Ectodermal cell (in vitro differentiated cells): ENCODE results near the gene WDR88. TPM values are rescaled to one million over a fixed set of nuclear protein-coding genes. Genes with fewer than 3 reads are reported as not detected.

Experiments used
- H3K27ac ChIP-seq: 2 replicates; pipeline ENCODE4 v1.7.0; 2013; ENCODE audit warnings: mild to moderate bottlenecking, low read depth, low read length; ENCODE audit not compliant: insufficient read depth, poor library complexity, severe bottlenecking
- H3K27me3 ChIP-seq: 2 replicates; pipeline ENCODE4 v1.7.0; 2013; ENCODE audit warnings: mild to moderate bottlenecking, low read length; ENCODE audit not compliant: insufficient read depth, control insufficient read depth, poor library complexity, severe bottlenecking
- H3K36me3 ChIP-seq: one replicate; pipeline ENCODE4 v1.7.0; 2013; ENCODE audit warnings: low read length; ENCODE audit not compliant: control insufficient read depth, insufficient read depth
- H3K4me1 ChIP-seq: one replicate; pipeline ENCODE4 v1.7.0; 2013; ENCODE audit warnings: low read length; ENCODE audit not compliant: control insufficient read depth, insufficient read depth
- H3K4me3 ChIP-seq: 2 replicates; pipeline ENCODE4 v1.7.0; 2013; ENCODE audit warnings: low read depth, low read length, control low read depth; ENCODE audit not compliant: insufficient read depth
- H3K9me3 ChIP-seq: 2 replicates; pipeline ENCODE4 v1.7.0; 2013; ENCODE audit warnings: mild to moderate bottlenecking, low read length, moderate library complexity; ENCODE audit not compliant: control insufficient read depth
- WGBS, 2 experiments: methylation state at CpG; one replicate each; pipeline ENCODE4 v1.1.7; 2013; ENCODE audit warnings: missing lambda C conversion rate in 2 of 2; 5-methylcytosine and 5-hydroxymethylcytosine counted together
- polyA plus RNA-seq, 4 experiments: library from polyadenylated mRNA; stranded (reverse); fragments of 50-300 nt; gene quantifications; one replicate each; pipeline ENCODE4 v1.2.3, GENCODE V29; 2013

Gene WDR88, protein sequence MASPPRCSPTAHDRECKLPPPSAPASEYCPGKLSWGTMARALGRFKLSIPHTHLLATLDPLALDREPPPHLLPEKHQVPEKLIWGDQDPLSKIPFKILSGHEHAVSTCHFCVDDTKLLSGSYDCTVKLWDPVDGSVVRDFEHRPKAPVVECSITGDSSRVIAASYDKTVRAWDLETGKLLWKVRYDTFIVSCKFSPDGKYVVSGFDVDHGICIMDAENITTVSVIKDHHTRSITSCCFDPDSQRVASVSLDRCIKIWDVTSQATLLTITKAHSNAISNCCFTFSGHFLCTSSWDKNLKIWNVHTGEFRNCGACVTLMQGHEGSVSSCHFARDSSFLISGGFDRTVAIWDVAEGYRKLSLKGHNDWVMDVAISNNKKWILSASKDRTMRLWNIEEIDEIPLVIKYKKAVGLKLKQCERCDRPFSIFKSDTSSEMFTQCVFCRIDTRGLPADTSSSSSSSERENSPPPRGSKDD
- polyA plus RNA-seq (2013, experiment 1 of 4): not detected
- polyA plus RNA-seq (2013, experiment 2 of 4): not detected
- polyA plus RNA-seq (2013, experiment 3 of 4): not detected
- polyA plus RNA-seq (2013, experiment 4 of 4): not detected

DNA sequence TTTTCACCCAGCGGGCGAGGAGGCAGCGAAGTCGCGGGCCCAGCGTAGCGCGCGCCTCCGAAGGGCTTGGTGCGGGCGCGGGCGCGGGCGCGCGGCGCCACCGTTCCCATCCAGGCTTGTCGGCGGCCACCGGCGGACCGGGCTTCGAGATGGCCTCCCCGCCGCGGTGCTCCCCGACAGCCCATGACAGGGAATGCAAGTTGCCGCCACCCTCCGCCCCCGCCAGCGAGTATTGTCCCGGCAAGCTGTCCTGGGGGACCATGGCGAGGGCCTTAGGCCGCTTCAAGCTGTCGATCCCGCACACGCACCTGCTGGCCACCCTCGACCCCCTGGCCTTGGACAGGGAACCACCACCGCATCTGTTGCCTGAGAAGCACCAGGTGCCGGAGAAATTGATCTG, at the start of gene WDR88:
Gene WDR88 (plus strand): TSS at position 94 of the 400 bp plus-strand sequence. CDS start 56 bp downstream, at position 150.
- no peaks in the 10 kb centered on the region for H3K36me3 ChIP-seq
- no peaks in the 10 kb centered on the region for H3K9me3 ChIP-seq
- no peak within 1 kb of the TSS for H3K27ac ChIP-seq
- WGBS, 2 experiments: 94% methylated on average over 43 of the region's 43 CpGs
- H3K4me3 ChIP-seq: no peak within 1 kb of the TSS
- no peaks in the 10 kb centered on the region for H3K27me3 ChIP-seq
- no peaks in the 10 kb centered on the region for H3K4me1 ChIP-seq

DNA sequence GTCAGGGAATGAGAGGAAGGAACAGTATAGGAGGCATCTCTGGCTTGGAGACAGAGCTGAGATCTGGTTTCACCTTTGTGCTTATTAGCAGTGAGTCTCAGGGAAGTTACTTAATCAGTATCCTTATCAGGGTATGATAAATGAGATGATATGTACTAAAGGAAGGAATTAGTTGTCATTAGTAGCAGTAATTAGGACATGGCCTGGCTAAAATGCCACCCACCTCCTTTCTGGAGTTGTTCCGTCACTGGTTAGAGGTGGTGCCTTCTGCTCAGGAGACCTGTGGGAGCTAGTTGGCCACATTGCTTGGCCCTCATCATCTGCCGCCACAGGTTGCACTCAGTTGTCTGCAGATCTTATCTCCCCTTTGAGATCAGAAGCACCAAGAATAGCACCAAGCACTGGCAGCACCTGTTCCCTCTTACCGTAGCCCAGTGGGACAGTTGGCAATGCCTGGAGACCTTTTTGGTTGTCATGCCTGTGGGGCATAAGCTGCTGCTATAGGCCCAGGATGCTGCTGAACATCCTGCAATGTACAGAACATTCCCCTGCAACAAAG, 46.3 kb upstream of the WDR88 start:
- H3K4me3 ChIP-seq: no peak overlapping the region
- H3K27me3 ChIP-seq: no peaks in the 10 kb centered on the region
- no peak overlapping the region for H3K27ac ChIP-seq
- 90 to 97% methylated on average over 3 of the region's 3 CpGs for WGBS, 2 experiments
- H3K36me3 ChIP-seq: peaks cover 4% of the 10 kb centered on the region
- H3K9me3 ChIP-seq: no peaks in the 10 kb centered on the region
- H3K4me1 ChIP-seq: peaks cover 3% of the 10 kb centered on the region

DNA sequence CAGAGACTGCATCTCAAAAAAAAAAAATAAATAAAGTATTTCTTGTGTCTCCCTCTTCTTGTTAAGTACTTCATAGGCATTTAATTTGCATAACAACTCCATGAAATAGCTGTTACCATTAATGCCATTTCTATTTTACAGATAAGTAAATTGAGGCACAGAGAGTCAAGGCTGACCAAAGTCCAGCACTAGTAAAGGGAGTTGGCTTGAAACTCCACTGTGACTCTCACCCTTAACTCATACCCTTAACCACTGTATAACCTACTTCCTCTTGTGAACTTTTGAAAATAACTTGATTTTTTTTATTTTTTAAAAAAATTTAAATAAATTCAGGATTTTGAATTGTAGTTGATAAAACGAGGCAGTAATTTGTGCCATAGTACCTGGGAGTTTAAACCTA, 45.0 kb upstream of the WDR88 start:
- 100% methylated on average over 1 of the region's 1 CpG for WGBS, 2 experiments
- Histone ChIP-seq H3K36me3 (peaks cover 4% of the 10 kb centered on the region), H3K27me3 (no peaks in the 10 kb centered on the region)

DNA sequence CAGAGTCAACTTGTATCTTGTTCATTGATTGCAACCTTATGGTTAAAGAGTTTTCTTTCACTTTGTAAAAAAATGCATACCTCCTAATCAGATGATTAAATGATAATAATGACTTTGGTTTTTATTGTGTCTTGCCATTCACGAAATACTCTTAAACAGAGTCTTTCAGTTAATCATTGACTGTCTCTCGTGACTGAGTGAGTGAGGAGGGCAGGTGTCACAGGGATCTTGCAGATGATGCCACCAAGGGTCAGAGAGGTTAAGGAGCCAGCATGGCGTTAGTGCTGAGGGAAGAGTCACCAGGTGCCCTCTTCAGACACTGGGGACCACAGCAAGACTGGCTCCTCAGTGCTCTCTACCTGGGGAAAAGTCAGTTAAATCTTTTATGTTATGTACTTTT, 42.9 kb upstream of the WDR88 start:
- Histone ChIP-seq H3K27me3 (no peaks in the 10 kb centered on the region), H3K27ac (no peak overlapping the region), H3K36me3 (peaks cover 4% of the 10 kb centered on the region), H3K4me3 (no peak overlapping the region), H3K4me1 (no peaks in the 10 kb centered on the region), H3K9me3 (no peaks in the 10 kb centered on the region)
- 92 to 96% methylated on average over 3 of the region's 3 CpGs for WGBS, 2 experiments

More for the DNA sequence above, 45.0 kb upstream of the WDR88 start:
- Histone ChIP-seq H3K9me3 (no peaks in the 10 kb centered on the region), H3K4me1 (peaks cover 3% of the 10 kb centered on the region), H3K4me3 (no peak overlapping the region), H3K27ac (no peak overlapping the region)

DNA sequence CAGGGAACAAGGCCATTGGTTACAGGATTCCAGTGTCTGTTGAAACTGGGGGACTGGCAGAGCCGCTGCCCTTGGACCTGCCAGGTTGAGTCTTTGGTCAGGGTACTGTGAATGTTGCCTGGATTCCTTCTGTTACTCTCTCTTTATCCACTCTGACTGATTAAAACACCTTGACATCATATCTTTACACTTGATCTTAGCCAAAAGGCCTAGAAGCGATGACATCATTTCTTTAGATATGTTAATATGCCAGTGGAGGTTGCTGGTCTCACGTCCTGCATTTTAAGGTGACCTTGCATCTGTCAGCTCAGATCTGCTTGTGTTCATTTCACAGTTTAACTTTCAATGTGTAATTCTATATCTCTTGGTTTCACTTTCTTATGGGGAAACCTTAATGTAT, 41.7 kb upstream of the WDR88 start:
- Histone ChIP-seq H3K36me3 (peaks cover 4% of the 10 kb centered on the region), H3K27me3 (no peaks in the 10 kb centered on the region), H3K4me3 (no peak overlapping the region), H3K9me3 (no peaks in the 10 kb centered on the region), H3K4me1 (no peaks in the 10 kb centered on the region), H3K27ac (no peak overlapping the region)
- WGBS, 2 experiments: 80 to 87% methylated on average over 3 of the region's 3 CpGs

DNA sequence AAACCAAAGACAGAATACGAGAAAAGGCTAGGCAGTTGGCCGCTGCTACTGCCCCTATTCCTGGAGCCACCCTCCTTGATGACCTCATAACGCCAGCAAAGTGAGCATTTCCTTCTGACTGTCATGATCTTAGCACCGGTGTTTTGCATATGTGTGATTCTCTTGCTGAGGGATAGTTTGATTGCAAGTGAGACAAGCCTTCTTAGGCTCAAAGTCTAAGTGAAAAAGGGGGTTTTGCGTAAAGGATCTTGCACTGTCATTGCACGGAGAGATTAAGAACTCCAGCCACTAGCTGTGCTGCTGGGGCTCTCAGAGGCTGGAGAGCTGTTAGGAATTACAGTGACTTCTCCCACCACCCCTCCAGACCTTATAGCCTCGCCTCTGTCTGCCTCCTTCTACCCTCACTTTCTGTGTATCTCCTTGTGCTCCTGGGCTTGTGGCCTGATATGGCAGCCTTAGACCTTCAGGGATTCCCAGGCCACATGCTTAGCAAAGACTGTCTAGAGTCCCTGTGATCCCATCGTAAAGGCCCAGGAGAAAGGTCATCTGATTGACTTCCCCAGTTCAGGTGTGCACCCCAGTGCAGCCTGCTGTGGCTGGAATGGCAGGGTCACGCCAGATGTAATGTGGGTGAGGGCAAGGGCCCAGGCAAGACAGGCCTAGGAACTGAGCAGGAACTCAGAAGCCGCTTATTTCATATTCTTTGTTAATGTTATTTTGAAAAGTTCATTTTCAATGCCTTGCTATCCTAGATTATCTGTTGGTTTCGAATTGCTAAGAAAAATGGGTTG, 38.3 kb upstream of the WDR88 start:
- no peak overlapping the region for H3K4me3 ChIP-seq
- H3K36me3 ChIP-seq: peaks cover 19% of the 10 kb centered on the region
- no peak overlapping the region for H3K27ac ChIP-seq
- H3K27me3 ChIP-seq: no peaks in the 10 kb centered on the region
- WGBS, 2 experiments: 92 to 96% methylated on average over 11 of the region's 11 CpGs
- H3K4me1 ChIP-seq: no peaks in the 10 kb centered on the region
- no peaks in the 10 kb centered on the region for H3K9me3 ChIP-seq

DNA sequence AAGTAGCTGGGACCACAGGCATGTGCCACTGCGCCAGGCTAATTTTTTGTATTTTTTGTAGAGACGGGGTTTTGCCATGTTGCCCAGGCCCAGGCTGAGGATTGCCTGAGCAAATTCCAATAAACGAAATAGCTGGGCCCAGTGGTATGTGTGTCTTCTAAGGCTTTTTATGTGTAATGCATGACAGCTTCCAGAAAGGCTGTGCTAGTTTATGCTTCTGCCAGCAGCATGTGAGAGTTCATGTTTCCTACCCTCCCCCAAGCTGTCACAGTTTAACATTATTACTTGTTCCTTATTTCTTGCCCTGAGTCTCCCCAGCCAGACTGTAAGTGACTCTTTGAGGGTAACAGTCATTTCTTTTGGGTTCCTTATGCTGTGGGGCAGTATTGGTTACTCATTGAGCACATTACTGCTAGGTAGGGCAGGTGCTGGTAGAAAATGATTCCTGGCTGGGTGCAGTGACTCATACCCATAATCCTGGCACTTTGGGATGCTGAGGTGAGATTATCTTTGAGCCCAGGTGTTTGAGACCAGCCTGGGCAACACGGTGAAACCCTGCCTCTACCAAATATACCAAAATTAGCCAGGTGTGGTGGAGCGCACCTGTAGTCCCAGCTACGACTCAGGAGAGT, 37.4 kb upstream of the WDR88 start:
- Histone ChIP-seq H3K27me3 (no peaks in the 10 kb centered on the region), H3K36me3 (peaks cover 20% of the 10 kb centered on the region), H3K4me3 (no peak overlapping the region), H3K4me1 (no peaks in the 10 kb centered on the region), H3K27ac (no peak overlapping the region), H3K9me3 (no peaks in the 10 kb centered on the region)
- WGBS, 2 experiments: 94% methylated on average over 6 of the region's 6 CpGs

DNA sequence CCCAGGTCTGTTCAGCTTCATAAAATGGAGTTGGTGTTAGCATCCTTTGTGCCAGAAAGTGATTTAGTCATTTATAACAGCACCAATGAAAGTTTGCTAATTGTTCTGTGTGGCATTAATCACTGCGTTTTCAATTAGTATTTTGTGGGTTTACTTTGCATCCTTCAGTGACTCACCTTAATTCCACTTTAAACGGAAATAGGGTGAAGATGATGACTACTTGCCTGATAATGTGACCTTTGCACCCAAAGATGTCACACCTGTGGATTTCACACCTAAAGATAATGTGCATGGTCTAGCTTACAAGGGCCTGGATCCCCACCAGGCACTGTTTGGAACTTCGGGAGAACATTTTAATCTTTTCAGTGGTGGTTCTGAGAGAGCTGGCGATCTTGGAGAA, 35.9 kb upstream of the WDR88 start:
- H3K4me1 ChIP-seq: no peaks in the 10 kb centered on the region
- no peaks in the 10 kb centered on the region for H3K27me3 ChIP-seq
- no peak overlapping the region for H3K4me3 ChIP-seq
- WGBS, 2 experiments: 95 to 96% methylated on average over 4 of the region's 4 CpGs
- H3K36me3 ChIP-seq: peaks cover 16% of the 10 kb centered on the region
- H3K9me3 ChIP-seq: no peaks in the 10 kb centered on the region
- H3K27ac ChIP-seq: no peak overlapping the region

DNA sequence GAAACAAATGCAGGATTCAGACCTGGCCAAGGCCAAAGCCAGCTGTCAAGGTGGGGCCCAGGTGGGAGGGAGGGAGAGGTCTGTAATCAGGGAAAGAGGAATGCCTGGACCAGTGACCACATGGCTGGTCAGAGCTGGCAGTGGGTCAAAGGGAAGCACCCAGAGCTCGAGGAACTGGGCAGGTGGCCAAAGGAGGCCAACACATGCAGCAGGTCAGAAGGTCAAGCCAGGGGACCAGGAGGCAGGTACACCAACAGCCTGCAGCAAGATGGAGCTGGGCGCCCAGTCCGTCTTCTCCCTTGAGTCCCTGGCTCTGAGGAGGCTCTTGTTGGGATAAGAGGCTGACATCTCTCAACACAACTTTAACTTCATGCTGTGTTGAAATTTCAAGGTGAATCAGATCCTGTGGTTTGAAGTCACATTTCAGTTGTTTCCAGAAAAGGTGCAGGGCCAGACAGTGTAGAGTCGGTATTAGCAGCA, 33.8 kb upstream of the WDR88 start:
- H3K4me3 ChIP-seq: no peak overlapping the region
- no peaks in the 10 kb centered on the region for H3K4me1 ChIP-seq
- 95 to 96% methylated on average over 4 of the region's 4 CpGs for WGBS, 2 experiments
- no peak overlapping the region for H3K27ac ChIP-seq
- H3K27me3 ChIP-seq: no peaks in the 10 kb centered on the region
- no peaks in the 10 kb centered on the region for H3K9me3 ChIP-seq
- H3K36me3 ChIP-seq: peaks cover 16% of the 10 kb centered on the region
